ENCODE data around the gene HOOK2.

Gene HOOK2

GRCh38 chr19:12793290-12794195 is 18.2 kb upstream of the HOOK2 start:
- in situ Hi-C loops (cut with HindIII; ENCODE audit: low sequenced_read_pairs): no loop called here
- TF ChIP-seq, protein P1, sequence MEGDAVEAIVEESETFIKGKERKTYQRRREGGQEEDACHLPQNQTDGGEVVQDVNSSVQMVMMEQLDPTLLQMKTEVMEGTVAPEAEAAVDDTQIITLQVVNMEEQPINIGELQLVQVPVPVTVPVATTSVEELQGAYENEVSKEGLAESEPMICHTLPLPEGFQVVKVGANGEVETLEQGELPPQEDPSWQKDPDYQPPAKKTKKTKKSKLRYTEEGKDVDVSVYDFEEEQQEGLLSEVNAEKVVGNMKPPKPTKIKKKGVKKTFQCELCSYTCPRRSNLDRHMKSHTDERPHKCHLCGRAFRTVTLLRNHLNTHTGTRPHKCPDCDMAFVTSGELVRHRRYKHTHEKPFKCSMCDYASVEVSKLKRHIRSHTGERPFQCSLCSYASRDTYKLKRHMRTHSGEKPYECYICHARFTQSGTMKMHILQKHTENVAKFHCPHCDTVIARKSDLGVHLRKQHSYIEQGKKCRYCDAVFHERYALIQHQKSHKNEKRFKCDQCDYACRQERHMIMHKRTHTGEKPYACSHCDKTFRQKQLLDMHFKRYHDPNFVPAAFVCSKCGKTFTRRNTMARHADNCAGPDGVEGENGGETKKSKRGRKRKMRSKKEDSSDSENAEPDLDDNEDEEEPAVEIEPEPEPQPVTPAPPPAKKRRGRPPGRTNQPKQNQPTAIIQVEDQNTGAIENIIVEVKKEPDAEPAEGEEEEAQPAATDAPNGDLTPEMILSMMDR (IDR thresholded peaks at IDR 0.05; ENCODE audit: low read depth, low read length): no peak
- H3K4me3 ChIP-seq (ENCODE audit: low read depth, low read length): peak overlapping the region; percentile 99
- peak; percentile 96 for DNase-seq (ENCODE audit: low read depth, low spot score)

DNA sequence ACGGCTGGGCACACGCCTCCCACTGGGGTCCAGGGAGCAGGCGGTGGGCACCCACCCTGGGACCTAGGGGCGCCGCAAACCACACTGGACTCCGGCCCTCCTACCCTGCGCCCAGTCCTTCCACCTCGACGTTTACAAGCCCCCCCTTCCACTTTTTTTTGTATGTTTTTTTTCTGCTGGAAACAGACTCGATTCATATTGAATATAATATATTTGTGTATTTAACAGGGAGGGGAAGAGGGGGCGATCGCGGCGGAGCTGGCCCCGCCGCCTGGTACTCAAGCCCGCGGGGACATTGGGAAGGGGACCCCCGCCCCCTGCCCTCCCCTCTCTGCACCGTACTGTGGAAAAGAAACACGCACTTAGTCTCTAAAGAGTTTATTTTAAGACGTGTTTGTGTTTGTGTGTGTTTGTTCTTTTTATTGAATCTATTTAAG is 17.5 kb upstream of the HOOK2 start:
- H3K4me3 ChIP-seq (ENCODE audit: low read depth, low read length): peak overlapping the region; percentile 99
- DNase-seq (ENCODE audit: low read depth, low spot score): no peak
- TF ChIP-seq, protein P1 (IDR thresholded peaks at IDR 0.05; ENCODE audit: low read depth, low read length): no peak
- in situ Hi-C loops (cut with HindIII; ENCODE audit: low sequenced_read_pairs): no loop called here

GRCh38 chr19:12792051-12792852 is 16.9 kb upstream of the HOOK2 start:
- in situ Hi-C loops (cut with HindIII; ENCODE audit: low sequenced_read_pairs): no loop called here
- peak overlapping the region; percentile 99 for H3K4me3 ChIP-seq (ENCODE audit: low read depth, low read length)
- peak; percentile 45 for DNase-seq (ENCODE audit: low read depth, low spot score)
- TF ChIP-seq, protein P1 (IDR thresholded peaks at IDR 0.05; ENCODE audit: low read depth, low read length): no peak

- TF ChIP-seq, protein P1 (IDR thresholded peaks at IDR 0.05; ENCODE audit: low read depth, low read length): no peak
- in situ Hi-C loops (cut with HindIII; ENCODE audit: low sequenced_read_pairs): no loop called here
- peak; percentile 98 for DNase-seq (ENCODE audit: low read depth, low spot score)
- peak within 1 kb of the TSS; percentile 99 for H3K4me3 ChIP-seq (ENCODE audit: low read depth, low read length)
These were observed 16.1 kb upstream of the HOOK2 start, which contains the start of gene JUNB for GRCh38 chr19:12791345-12792050. JUNB (plus strand) TSS chr19:12791486; CDS start chr19:12791772, 286 bp downstream.

- TF ChIP-seq, protein P1 (IDR thresholded peaks at IDR 0.05; ENCODE audit: low read depth, low read length): no peak
- H3K4me3 ChIP-seq (ENCODE audit: low read depth, low read length): peak overlapping the region; percentile 99
- in situ Hi-C loops (cut with HindIII; ENCODE audit: low sequenced_read_pairs): no loop called here
- DNase-seq (ENCODE audit: low read depth, low spot score): no peak
These were observed 15.4 kb upstream of the HOOK2 start for GRCh38 chr19:12790628-12791344.

Measured in astrocyte of the spinal cord (primary cell).